GM12891 (cell line): Measurements from ENCODE around the gene AKAIN1.

Source experiments
- POLR2A ChIP-seq: IDR thresholded peaks from 2 replicates; pipeline ENCODE4 v1.6.1; 2011; ENCODE audit warnings: low read depth, low read length, control low read depth
- TAF1 ChIP-seq: IDR thresholded peaks from 2 replicates; pipeline ENCODE4 v1.6.1; 2011; ENCODE audit warnings: low read depth, low read length, control low read depth

DNA sequence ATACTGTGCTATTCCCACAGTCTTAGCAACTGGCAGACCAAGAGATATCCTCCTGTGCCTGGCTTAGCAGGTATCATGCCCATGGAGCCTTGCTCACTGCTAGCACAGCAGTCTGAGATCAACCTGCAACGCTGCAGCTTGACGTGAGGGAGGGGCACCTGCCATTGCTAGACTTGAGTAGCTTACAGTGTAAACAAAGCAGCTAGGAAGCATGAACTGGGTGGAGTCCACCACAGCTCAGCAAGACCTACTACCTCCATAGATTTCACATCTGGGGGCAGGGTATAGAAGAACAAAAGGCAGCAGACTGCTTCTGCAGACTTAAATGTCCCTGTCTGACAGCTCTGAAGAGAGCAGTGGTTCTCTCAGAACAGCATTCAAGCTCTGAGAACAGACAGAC, 74.8 kb downstream of the AKAIN1 start:
- no peak for TF ChIP-seq POLR2A
- no peak for TF ChIP-seq TAF1
